DMS53 treated with DMSO at 0.1 percent for 48 hours (cell line): Measurements from ENCODE around the gene PRRX1.

Source experiments
- DNase-seq: peaks from one replicate; lab custom pipeline; 2025; ENCODE audit not compliant: unreplicated experiment; lab: John Stamatoyannopoulos, UW

The PRRX1 gene

DNA sequence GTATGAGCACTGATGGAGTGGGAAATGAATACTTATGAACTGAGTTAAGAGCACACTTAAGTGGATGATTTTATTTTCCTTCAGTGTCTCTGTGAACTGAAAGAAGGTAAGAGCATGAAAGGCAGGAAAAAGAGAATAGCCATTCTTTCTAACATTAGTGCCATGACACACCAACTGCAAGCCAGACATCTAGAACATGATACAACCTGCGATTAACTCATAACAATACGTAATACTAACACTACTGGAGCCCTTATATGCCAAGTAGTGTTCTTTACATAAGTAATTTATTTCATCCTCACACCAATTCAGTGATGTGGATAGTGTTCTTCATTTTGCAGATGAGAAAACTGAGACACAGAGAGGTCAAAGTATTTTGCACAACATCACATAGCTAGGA lies 56.7 kb downstream of the PRRX1 start:
- DNase-seq = no peak

DNA sequence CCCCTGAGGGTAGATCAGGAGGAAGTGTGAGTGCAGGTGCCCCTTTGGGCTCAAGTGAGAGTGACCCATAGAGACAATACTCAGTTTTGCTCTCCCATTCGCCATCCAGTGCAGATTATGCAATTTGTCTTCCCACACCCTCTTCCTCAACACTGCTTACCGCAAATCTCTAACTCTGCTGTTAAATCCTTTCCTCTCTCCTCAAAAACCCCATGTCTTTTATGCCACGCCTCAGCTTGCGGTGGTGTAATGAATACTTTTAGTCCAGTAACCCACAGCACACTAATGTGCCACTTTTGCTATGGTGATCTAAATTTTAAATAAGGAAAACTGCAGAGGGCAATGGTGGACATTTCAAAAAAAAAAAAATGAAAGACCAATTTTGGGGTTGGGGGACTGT lies 57.7 kb downstream of the PRRX1 start:
- DNase-seq = no peak

- no peak for DNase-seq
Measured at GRCh38 chr1:170723518-170723917, 59.6 kb downstream of the PRRX1 start.

DNA sequence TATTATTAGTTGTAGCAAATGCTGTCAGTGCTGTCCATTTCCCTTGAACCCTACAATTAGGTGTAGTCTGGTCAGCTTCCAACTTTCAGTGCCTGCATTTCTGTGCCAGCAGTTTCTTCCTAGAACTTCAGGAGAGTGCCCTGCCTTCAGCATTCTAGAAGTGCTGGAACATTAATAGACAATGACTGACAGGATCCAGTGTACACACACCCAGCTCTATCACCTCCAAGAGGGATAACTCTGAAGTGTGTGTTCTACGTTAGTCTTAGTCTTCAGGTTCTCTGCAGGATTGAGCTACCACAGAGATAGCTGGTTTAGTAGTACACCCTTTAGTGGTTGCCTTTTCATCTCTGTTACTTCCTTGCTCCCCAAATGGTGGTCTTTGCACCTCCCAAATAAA lies 61.4 kb downstream of the PRRX1 start:
- no peak for DNase-seq

DNA sequence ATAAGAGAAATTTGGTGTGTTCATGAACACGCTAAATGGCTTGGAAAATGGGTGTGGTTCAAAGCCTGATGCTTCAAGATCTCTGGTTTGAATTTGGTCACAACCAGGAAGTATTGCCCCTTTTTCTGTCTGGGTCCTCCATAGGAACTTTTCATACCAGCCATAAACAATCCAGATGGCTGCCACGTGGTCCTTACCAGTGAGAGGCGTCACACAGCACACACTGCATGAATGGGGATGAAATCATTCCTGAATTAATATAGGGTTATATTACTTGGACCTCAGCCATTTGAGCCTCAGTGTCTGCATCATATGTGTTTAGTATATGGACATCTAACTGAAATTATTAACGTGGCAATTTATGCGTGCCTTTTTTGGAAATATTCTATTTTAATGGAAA lies 64.0 kb downstream of the PRRX1 start:
- DNase-seq = no peak

DNA sequence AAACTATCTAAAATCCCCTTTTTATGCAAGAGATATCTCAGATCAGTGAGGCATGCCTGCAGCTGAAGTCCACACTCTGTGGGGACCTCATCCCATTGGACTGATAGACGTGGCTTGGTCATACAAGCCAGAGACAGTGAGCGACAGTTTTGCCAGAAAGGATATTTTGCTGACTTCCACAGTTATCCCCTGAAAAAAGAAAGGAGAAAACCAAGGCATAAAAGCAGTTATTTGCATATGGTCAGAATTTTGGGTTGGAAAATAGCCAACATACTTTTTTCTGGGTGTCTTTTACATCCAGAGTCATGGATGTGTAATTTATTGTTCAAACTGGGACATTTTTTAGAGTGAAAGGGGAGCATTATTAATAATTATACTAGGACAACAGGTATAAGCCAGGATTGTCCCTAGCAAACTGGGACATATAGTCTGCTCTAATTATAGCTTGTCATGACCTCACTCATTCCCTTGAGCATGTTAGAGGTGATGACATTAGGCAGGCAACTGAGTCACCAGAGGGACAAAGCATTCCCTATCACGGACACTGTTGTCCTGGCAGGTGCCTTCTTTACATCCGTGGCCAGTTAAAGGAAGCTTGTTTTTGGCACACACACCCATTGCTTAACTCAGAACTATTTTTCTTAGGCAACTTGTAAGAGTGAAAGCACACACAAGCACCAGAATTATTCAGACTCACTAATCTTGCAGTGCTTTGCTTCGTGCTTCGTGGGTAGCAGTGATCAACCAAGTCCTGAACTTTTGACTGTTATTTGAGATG lies 65.5 kb downstream of the PRRX1 start:
- DNase-seq = no peak

GRCh38 chr1:170730014-170730413 lies 66.1 kb downstream of the PRRX1 start:
- DNase-seq = no peak

- no peak for DNase-seq
Measured at GRCh38 chr1:170730438-170730837, 66.5 kb downstream of the PRRX1 start.

DNA sequence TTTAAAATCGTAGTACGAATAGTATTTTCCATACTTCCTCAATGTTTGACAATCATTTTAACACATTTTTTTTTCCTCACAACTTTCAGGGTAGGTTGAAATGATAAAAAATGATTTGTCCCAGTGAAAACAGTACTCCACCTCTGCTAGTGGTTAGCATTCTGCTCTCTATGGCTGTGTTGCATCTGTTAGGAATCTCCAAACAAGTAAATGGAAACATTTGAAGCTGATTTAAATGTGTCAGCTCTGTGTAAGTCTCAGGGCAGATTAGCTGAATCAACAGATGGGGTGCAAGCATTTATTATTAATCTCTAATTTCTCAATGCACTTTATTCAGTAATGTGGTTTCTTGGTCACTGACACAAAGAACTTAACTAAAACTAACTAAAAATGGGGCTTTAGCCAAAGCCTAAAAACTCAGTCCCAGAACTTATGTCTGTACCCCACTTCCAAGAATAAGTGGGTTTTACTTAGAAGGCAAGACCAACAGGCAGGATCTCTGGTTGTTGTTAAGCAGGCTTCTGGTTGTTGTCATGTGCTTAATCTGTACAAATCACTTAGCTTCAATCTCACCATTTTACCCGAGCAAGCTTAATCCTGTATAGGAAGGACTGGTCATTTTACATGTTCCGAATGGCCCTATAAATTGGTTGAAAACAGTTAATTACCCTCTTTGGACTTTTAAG lies 67.8 kb downstream of the PRRX1 start:
- DNase-seq = no peak

- DNase-seq = no peak
Measured at GRCh38 chr1:170732252-170732588, 68.3 kb downstream of the PRRX1 start.

DNA sequence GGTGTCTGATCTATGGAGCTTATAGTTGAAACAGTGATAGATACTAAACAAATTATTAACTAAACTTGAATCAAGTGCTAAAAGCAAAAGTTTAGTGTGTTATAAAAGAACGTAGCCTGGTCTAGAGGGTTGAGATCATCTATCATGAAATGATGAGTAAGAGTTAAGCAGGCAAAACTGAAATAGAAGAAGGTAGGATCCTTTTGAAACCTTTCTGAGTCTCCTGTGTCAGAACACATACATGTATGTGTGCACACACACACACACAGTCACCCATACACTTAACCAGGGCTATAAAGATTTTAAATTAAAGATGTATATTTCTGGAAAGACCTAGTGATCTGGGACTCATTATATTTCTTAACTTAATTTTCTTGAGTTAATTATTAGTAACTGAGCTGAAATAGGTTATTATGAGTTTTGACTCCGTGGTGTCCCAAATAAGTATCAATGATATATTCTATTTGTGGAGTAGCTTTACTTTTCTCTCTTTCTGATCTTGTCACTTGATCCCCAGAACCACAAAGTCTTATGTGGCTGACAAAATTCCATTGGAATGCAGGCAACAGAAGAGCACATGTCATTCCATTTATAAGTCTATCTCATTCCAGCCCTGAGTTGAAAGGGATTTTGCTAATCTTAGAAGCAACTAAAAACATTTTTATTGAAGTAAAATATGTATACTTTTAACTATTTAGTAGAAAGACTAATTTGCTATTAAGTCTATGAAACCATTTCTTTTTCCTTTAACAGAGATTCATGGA lies 70.7 kb downstream of the PRRX1 start:
- DNase-seq = no peak

DNA sequence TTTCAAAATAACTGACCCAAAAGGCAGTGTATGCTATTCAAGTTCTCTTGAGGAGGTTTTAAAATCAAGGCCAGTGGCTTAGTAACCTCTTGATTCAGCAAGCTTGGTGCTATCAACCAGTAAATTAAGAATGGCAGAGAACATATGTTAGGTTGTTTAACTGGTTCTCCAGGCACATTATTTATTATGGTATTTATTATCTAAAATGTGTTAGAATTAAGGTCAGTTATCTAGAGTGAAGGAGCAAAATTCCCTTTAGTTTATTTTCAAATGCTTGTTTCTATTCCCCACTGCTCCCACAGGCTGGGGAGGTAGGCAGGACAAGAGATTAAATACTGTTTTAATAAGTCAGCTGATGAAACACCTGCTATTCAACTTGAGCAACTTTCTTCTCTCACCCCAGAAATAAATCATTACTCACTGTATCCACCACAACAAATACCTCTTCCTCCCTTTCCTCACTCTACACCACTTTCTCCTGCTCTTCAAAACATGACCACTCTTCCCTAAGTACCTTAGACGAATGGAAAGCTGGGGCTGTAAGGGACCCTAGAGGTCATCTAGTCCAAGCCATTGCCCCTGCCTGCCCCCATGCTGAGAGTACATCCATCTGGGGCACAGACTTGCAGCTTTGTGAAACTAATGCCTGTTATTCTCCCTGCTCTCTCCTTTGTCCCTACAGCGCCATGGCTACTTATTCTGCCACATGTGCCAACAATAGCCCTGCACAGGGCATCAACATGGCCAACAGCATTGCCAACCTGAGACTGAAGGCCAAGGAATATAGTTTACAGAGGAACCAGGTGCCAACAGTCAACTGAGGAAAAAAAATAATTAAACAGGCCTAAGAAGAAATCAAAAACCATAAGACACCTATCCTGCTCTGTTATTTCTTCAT lies 71.7 kb downstream of the PRRX1 start:
- DNase-seq = no peak

DNA sequence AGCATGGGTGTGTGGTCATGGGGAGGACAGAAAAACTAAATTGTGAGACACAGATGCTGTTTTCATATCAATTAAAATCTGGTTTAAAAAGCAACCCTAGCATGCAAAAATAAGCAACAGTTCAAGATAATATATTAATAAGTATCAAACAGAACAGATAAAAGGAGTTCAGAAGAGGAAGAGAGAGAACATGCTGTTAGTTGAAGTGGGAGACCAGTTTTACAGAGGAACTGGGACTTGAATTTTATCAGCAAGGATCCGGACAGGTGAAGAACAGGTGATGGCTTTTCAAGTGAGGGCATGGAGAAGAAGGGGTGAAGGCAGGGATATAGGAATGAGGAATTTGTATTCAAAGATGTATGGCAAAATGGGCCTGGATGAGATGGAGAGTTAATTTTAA lies 75.9 kb downstream of the PRRX1 start:
- DNase-seq = no peak

DNA sequence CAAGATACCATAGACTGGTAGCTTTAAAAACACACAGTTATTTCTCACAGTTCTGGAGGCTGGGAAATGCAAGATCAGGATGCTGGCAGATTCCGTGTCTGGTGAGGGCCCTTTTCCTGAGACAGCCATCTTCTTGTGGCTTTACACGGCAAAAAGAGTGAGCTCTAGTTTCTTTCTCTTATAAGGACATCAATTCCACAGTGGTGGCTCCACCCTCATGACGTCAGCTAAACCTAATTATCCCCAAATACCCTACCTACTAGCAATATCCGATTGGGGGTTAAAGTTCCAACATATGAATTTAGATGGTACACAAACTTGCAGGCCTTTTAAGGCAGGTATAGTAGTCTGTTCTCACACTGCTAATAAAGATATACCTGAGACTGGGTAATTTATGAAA lies 77.7 kb downstream of the PRRX1 start:
- DNase-seq = no peak

- no peak for DNase-seq
Measured at GRCh38 chr1:170742600-170742999, 78.7 kb downstream of the PRRX1 start.

GRCh38 chr1:170743083-170743482 lies 79.2 kb downstream of the PRRX1 start:
- DNase-seq = no peak

- DNase-seq = no peak
Measured at GRCh38 chr1:170749549-170749948, 85.6 kb downstream of the PRRX1 start.

GRCh38 chr1:170749959-170750358 lies 86.0 kb downstream of the PRRX1 start:
- DNase-seq = no peak

DNA sequence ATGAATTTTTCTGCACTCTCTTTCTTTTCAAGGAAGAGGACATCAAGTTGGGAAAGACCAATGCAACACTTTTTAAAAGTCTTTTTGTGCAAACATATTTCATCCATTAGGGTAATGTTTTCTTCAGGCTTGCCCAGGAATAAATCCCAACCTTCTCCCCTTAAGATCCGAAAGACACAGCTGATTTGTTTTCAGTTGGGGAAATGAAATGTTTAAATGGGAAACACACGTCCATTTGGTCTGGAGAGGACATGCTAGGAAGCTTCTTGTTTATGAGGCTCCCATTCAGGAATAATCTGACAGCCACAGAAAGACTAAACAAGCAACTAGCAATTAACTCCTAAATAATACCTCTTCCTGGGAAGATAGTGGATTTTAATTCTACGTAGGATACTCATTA lies 91.9 kb downstream of the PRRX1 start:
- DNase-seq = no peak

- DNase-seq = no peak
Measured at GRCh38 chr1:170758992-170759391, 95.1 kb downstream of the PRRX1 start.

DNA sequence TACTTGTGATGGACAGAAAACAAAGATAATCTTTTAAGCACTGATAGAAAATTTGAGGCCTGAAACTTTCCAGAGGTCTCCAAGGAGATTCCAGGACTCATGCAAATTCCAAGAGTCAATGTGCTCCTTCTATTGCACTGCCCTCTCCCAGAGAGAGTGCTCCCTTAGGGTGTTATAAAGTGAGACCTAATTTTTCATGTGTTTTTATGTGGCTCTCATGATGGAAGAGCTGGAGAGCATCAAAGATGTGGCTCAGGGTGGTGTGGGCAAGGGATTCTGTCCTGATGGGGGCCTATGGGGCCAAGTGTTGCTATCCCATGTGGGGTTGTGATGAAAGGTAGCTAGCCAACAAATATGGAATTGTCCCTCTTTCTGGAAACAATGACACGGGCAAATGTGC lies 101.3 kb downstream of the PRRX1 start:
- DNase-seq = no peak
